GM12891 (cell line): ENCODE results near the gene FLT3.

Experiments
- POLR2A ChIP-seq: IDR thresholded peaks from 2 replicates; pipeline ENCODE4 v1.6.1; 2011; ENCODE audit warnings: low read depth, low read length, control low read depth
- POLR2AphosphoS5 ChIP-seq: IDR thresholded peaks from 2 replicates; pipeline ENCODE4 v1.6.1; 2011; ENCODE audit warnings: low read depth, low read length, control low read depth
- POU2F2 ChIP-seq: IDR thresholded peaks from 2 replicates; pipeline ENCODE4 v1.6.1; 2011; ENCODE audit warnings: low read depth, mild to moderate bottlenecking, control low read depth, low read length, moderate library complexity
- SPI1 ChIP-seq: IDR thresholded peaks from 2 replicates; pipeline ENCODE4 v1.6.1; 2011; ENCODE audit warnings: low read depth, low read length, control low read depth
- TAF1 ChIP-seq: IDR thresholded peaks from 2 replicates; pipeline ENCODE4 v1.6.1; 2011; ENCODE audit warnings: low read depth, low read length, control low read depth

DNA sequence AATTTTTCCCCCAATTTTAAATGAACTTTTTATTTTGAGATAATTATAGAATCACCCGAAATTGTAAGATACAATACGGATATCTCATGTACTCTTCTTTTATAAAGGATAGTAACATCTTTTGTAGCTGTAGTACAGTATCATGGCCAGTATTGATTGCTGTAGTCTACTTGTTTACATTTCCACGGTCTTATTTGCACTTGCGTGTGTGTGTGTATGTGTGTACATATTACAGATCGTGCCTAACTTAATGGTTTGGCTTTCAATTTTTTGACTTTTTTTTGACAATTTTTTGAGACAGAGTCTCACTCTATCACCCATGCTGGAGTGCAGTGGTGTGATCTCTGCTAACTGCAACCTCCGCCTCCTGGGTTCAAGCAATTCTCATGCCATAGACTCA is 44.7 kb upstream of the FLT3 start:
- TF ChIP-seq TAF1 (no peak), POLR2A (no peak), POLR2AphosphoS5 (no peak), SPI1 (no peak), POU2F2 (no peak)
